Measurements from ENCODE around the gene TBC1D9B.

GRCh38 chr5:179833056-179833708 lies 74.5 kb downstream of the TBC1D9B start:
- TF ChIP-seq, protein P1, sequence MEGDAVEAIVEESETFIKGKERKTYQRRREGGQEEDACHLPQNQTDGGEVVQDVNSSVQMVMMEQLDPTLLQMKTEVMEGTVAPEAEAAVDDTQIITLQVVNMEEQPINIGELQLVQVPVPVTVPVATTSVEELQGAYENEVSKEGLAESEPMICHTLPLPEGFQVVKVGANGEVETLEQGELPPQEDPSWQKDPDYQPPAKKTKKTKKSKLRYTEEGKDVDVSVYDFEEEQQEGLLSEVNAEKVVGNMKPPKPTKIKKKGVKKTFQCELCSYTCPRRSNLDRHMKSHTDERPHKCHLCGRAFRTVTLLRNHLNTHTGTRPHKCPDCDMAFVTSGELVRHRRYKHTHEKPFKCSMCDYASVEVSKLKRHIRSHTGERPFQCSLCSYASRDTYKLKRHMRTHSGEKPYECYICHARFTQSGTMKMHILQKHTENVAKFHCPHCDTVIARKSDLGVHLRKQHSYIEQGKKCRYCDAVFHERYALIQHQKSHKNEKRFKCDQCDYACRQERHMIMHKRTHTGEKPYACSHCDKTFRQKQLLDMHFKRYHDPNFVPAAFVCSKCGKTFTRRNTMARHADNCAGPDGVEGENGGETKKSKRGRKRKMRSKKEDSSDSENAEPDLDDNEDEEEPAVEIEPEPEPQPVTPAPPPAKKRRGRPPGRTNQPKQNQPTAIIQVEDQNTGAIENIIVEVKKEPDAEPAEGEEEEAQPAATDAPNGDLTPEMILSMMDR (IDR thresholded peaks at IDR 0.05), result no peak
- TF ChIP-seq POLR2A (IDR thresholded peaks at IDR 0.05) (no peak), EP300 (IDR thresholded peaks at IDR 0.05) (no peak)
